Activated CD8-positive, alpha-beta memory T cell treated with anti-CD3 and anti-CD28 coated beads for 24 hours (primary cell): Measurements from ENCODE around the gene DCLRE1B.

Experiments used
- DNase-seq: peaks from one replicate; pipeline ENCODE4 v3.0.0-alpha.2; 2020

DCLRE1B gene

GRCh38 chr1:113887402-113888175 is 17.5 kb upstream of the DCLRE1B start, which contains the start of gene BCL2L15:
Gene BCL2L15 (minus strand): TSS chr1:113887581. CDS start chr1:113887375, 206 bp downstream.
- DNase-seq, result no peak

GRCh38 chr1:113890816-113891215 is 14.3 kb upstream of the DCLRE1B start:
- no peak for DNase-seq

- no peak for DNase-seq
Observed at GRCh38 chr1:113891631-113892220, 13.4 kb upstream of the DCLRE1B start.

GRCh38 chr1:113893267-113893666 is 11.9 kb upstream of the DCLRE1B start:
- DNase-seq, result no peak

- no peak for DNase-seq
Observed at GRCh38 chr1:113895098-113895497, 10.0 kb upstream of the DCLRE1B start.

GRCh38 chr1:113895961-113896360 is 9.2 kb upstream of the DCLRE1B start:
- no peak for DNase-seq

- DNase-seq, result no peak
Observed at GRCh38 chr1:113898241-113898814, 6.8 kb upstream of the DCLRE1B start.

- DNase-seq, result no peak
Observed at GRCh38 chr1:113899111-113899510, 6.0 kb upstream of the DCLRE1B start.

- DNase-seq, result no peak
Observed at GRCh38 chr1:113901191-113901590, 3.9 kb upstream of the DCLRE1B start.

GRCh38 chr1:113903501-113904292 is 1.4 kb upstream of the DCLRE1B start:
- no peak for DNase-seq

GRCh38 chr1:113904293-113904673 is 843 bp upstream of the DCLRE1B start:
- DNase-seq, result no peak

- no peak for DNase-seq
Observed at GRCh38 chr1:113905435-113905861, 322 bp downstream of the DCLRE1B start.

- DNase-seq, result no peak
Observed at GRCh38 chr1:113912594-113913311, 7.6 kb downstream of the DCLRE1B start.

GRCh38 chr1:113913312-113913668 is 8.2 kb downstream of the DCLRE1B start:
- DNase-seq, result no peak

GRCh38 chr1:113913887-113914664 is 8.9 kb downstream of the DCLRE1B start:
- no peak for DNase-seq

- no peak for DNase-seq
Observed at GRCh38 chr1:113916974-113917373, 11.8 kb downstream of the DCLRE1B start.

- no peak for DNase-seq
Observed at GRCh38 chr1:113917400-113918082, 12.4 kb downstream of the DCLRE1B start.

- no peak for DNase-seq
Observed at GRCh38 chr1:113918243-113918642, 13.1 kb downstream of the DCLRE1B start.

- no peak for DNase-seq
Observed at GRCh38 chr1:113922957-113923356, 17.8 kb downstream of the DCLRE1B start.

GRCh38 chr1:113924473-113924872 is 19.3 kb downstream of the DCLRE1B start:
- DNase-seq, result no peak
